Uterus (tissue), 4 donors: ENCODE data around the gene SCNM1. TPM values are rescaled to one million over a fixed set of nuclear protein-coding genes. Genes with fewer than 3 reads are reported as not detected.

Experiments
- DNase-seq, 2 donors: peaks; one replicate each; pipeline ENCODE4 v3.0.0-alpha.2; 2019 to 2020
- H3K27ac ChIP-seq, 2 donors: fragments of 200-600 bp; sonication (generic); 1 replicate in 1 of 2; 2 replicates in 1 of 2; pipeline ENCODE4 v1.5.1; 2016 to 2018
- H3K27me3 ChIP-seq, 2 donors: fragments of 200-600 bp; sonication (generic); one replicate each; pipeline ENCODE4 v1.5.1; 2018 to 2019; ENCODE audit warnings: control low read depth in 1 of 2
- H3K36me3 ChIP-seq, 2 donors: fragments of 200-600 bp; sonication (generic); one replicate each; pipeline ENCODE4 v1.5.1; 2019; ENCODE audit warnings: control low read depth in 1 of 2
- H3K4me1 ChIP-seq, 2 donors: fragments of 200-600 bp; sonication (generic); one replicate each; pipeline ENCODE4 v1.5.1; 2018 to 2019; ENCODE audit warnings: control low read depth in 1 of 2
- H3K4me3 ChIP-seq, 2 donors: fragments of 200-600 bp; sonication (generic); 1 replicate in 1 of 2; 2 replicates in 1 of 2; pipeline ENCODE4 v1.5.1; 2018 to 2019; ENCODE audit warnings: mild to moderate bottlenecking in 1 of 2
- H3K9me3 ChIP-seq, 2 donors: fragments of 200-600 bp; sonication (generic); one replicate each; pipeline ENCODE4 v1.5.1; 2019; ENCODE audit warnings: control low read depth in 1 of 2
- POLR2A ChIP-seq, 2 donors: fragments of 450-650 bp; IDR thresholded peaks; one replicate each; pipeline ENCODE4 v1.6.1; 2016; ENCODE audit warnings: antibody characterized with exemption in 2 of 2, mild to moderate bottlenecking in 1 of 2, moderate library complexity in 1 of 2
- intact Hi-C: fragments of 100-400 bp; cut with DNase I; formaldehyde crosslinking; loops from one replicate; pipeline ENCODE4 v1.15.1; 2023; ENCODE audit warnings: low total_unique reads
- total RNA-seq, 4 donors: library from RNA; depleted of rRNA in 3 of 4; stranded (reverse); fragments of >200 nt in 3 of 4; gene quantifications; one replicate each; pipeline versions ENCODE4 v1.1.0 to v1.2.4, GENCODE V29; 2014 to 2023
- TF ChIP-seq, protein P1 (sequence below), 4 experiments: fragments of 200-600 bp in 2 of 4; fragments of 450-650 bp in 2 of 4; sonication (generic) in 2 of 4; IDR thresholded peaks; one replicate each; pipeline ENCODE4 v1.5.1; 2016 to 2019; ENCODE audit warnings: antibody characterized with exemption in 4 of 4, mild to moderate bottlenecking in 2 of 4, moderate library complexity in 1 of 4
- donor health status: DM: yes; HTN: yes; CAD: no.

The SCNM1 gene
- total RNA-seq, 4 donors from 2014 or later = 3.2 to 186 (median 21.3) TPM

DNA sequence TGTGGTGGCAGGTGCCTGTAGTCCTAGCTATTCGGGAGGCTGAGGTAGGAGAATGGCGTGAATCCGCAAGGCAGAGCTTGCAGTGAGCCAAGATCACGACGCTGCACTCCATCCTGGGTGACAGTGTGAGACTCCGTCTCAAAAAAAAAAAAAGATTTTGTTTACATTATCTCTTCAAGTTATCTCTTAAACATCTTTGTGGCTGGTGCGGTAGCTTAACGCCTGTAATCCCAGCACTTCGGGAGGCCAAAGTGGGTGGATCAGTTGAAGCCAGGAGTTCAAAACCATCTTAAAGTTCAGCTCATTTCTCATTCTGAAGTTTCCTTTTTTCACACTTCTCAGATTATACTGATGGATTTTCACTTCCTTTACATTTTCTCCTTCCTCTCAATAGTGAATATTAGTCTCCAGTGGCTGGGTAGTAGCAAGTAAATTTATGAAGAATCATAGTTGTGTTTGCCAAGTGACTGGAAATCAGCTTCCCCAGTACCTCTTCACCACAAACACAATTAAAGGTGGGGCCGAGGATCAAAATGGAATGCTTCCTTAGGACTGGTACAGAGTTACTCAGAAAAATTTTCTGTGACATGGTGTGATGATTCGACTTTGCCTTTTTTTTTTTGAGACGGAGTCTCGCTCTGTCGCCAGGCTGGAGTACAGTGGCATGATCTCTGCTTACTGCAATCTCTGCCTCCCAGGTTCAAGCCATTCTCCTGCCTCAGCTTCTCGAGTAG lies 46.2 kb downstream of the SCNM1 start:
- H3K4me1 ChIP-seq = no peaks in the 10 kb centered on the region
- TF ChIP-seq POLR2A (IDR thresholded peaks at IDR 0.05) = no peak
- TF ChIP-seq, protein P1, sequence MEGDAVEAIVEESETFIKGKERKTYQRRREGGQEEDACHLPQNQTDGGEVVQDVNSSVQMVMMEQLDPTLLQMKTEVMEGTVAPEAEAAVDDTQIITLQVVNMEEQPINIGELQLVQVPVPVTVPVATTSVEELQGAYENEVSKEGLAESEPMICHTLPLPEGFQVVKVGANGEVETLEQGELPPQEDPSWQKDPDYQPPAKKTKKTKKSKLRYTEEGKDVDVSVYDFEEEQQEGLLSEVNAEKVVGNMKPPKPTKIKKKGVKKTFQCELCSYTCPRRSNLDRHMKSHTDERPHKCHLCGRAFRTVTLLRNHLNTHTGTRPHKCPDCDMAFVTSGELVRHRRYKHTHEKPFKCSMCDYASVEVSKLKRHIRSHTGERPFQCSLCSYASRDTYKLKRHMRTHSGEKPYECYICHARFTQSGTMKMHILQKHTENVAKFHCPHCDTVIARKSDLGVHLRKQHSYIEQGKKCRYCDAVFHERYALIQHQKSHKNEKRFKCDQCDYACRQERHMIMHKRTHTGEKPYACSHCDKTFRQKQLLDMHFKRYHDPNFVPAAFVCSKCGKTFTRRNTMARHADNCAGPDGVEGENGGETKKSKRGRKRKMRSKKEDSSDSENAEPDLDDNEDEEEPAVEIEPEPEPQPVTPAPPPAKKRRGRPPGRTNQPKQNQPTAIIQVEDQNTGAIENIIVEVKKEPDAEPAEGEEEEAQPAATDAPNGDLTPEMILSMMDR (IDR thresholded peaks at IDR 0.05) = no peak
- H3K27ac ChIP-seq = no peak overlapping the region
- no peaks in the 10 kb centered on the region for H3K27me3 ChIP-seq
- intact Hi-C loops = no loop called here
- DNase-seq = no peak
- no peaks in the 10 kb centered on the region for H3K9me3 ChIP-seq
- H3K4me3 ChIP-seq = no peak overlapping the region
- H3K36me3 ChIP-seq = no peaks in the 10 kb centered on the region

DNA sequence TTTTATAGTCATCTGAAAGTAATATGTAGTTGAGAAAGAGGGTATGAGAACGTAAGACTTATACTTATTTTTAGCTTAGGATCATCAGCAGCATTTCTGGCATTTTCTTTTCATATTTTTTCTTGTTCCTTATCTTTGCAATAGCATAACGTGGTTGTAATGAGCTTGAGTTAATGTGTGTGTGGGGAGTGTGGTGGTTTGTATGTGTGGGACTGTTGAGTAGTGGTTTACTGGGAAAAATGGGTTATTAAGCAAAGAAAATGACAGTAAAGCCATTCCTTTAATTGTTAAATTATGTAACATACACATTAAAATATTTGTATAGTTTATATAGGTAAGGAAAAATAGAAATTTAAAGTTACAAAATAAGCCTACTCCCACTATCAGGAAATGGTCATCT lies 47.6 kb downstream of the SCNM1 start:
- H3K27ac ChIP-seq = no peak overlapping the region
- H3K4me1 ChIP-seq = no peaks in the 10 kb centered on the region
- intact Hi-C loops = no loop called here
- H3K4me3 ChIP-seq = no peak overlapping the region
- H3K27me3 ChIP-seq = no peaks in the 10 kb centered on the region
- DNase-seq = no peak
- no peaks in the 10 kb centered on the region for H3K9me3 ChIP-seq
- TF ChIP-seq, protein P1 (IDR thresholded peaks at IDR 0.05) = no peak
- no peaks in the 10 kb centered on the region for H3K36me3 ChIP-seq

Other genes with a start within 250 kb of the SCNM1 start
- 10 to 100 TPM; 21.8 to 63.2 (median 54.4) TPM for gene SETDB1, start 239.8 kb upstream of the SCNM1 start, total RNA-seq
- 100 to 1,000 TPM in 3 of 4 donors, 10 to 100 TPM in 1; 74.9 to 191 (median 147) TPM for gene CERS2, start 191.3 kb upstream of the SCNM1 start, total RNA-seq
- 10 to 100 TPM in 1 of 4 donors, 1 to 10 TPM in 3; 2.3 to 54.3 (median 6.2) TPM for gene ANXA9, start 183.9 kb upstream of the SCNM1 start, total RNA-seq
- 10 to 100 TPM in 3 of 4 donors, 1 to 10 TPM in 1; 10.0 to 37.7 (median 24.6) TPM for gene MINDY1, start 159.2 kb upstream of the SCNM1 start, total RNA-seq
- gene PRUNE1, start 157.7 kb upstream of the SCNM1 start, total RNA-seq = 10 to 100 TPM in 3 of 4 donors, 1 to 10 TPM in 1; 10.0 to 26.4 (median 20.1) TPM
- gene BNIPL, start 129.6 kb upstream of the SCNM1 start, total RNA-seq = under 1 TPM in 2 of 4 donors, not detected in 2; 0.24 to 0.55 TPM
- gene C1orf56, start 118.4 kb upstream of the SCNM1 start, total RNA-seq = 1 to 10 TPM in 3 of 4 donors, under 1 TPM in 1; 0.59 to 8.5 (median 3.8) TPM
- gene CDC42SE1, start 106.5 kb upstream of the SCNM1 start, total RNA-seq = 10 to 100 TPM; 21.5 to 80.8 (median 39.4) TPM
- gene MLLT11, start 105.7 kb upstream of the SCNM1 start, total RNA-seq = 10 to 100 TPM in 1 of 4 donors, 1 to 10 TPM in 3; 1.3 to 10.6 (median 5.6) TPM
- 100 to 1,000 TPM in 1 of 4 donors, 10 to 100 TPM in 2, 1 to 10 TPM in 1; 7.4 to 285 (median 21.2) TPM for gene GABPB2, start 95.4 kb upstream of the SCNM1 start, total RNA-seq
- 10 to 100 TPM in 2 of 4 donors, 1 to 10 TPM in 1, under 1 TPM in 1; 0.88 to 31.3 (median 10.4) TPM for gene SEMA6C, start 19.5 kb upstream of the SCNM1 start, total RNA-seq
- gene TNFAIP8L2, start 9.5 kb upstream of the SCNM1 start, total RNA-seq = 10 to 100 TPM in 1 of 4 donors, 1 to 10 TPM in 3; 1.0 to 27.1 (median 3.1) TPM
- 10 to 100 TPM in 2 of 4 donors, 1 to 10 TPM in 2; 6.4 to 32.9 (median 11.1) TPM for gene LYSMD1, start 242 bp upstream of the SCNM1 start, total RNA-seq
- gene TMOD4, start 9.8 kb downstream of the SCNM1 start, total RNA-seq = under 1 TPM in 1 of 4 donors, not detected in 3; 0.26 TPM
- gene VPS72, start 24.1 kb downstream of the SCNM1 start, total RNA-seq = 10 to 100 TPM; 22.3 to 53.5 (median 32.7) TPM
- gene PIP5K1A, start 32.4 kb downstream of the SCNM1 start, total RNA-seq = 100 to 1,000 TPM in 2 of 4 donors, 10 to 100 TPM in 2; 66.8 to 240 (median 92.6) TPM
- gene PSMD4, start 88.6 kb downstream of the SCNM1 start, total RNA-seq = 100 to 1,000 TPM in 1 of 4 donors, 10 to 100 TPM in 3; 73.5 to 114 (median 89.1) TPM
- 10 to 100 TPM in 2 of 4 donors, 1 to 10 TPM in 2; 6.4 to 31.9 (median 10.9) TPM for gene ZNF687, start 116.2 kb downstream of the SCNM1 start, total RNA-seq
- 100 to 1,000 TPM in 1 of 4 donors, 10 to 100 TPM in 3; 15.9 to 155 (median 44.1) TPM for gene PI4KB, start 161.3 kb downstream of the SCNM1 start, total RNA-seq
- 10 to 100 TPM; 22.9 to 66.4 (median 34.1) TPM for gene RFX5, start 181.1 kb downstream of the SCNM1 start, total RNA-seq
- 100 to 1,000 TPM in 1 of 4 donors, 10 to 100 TPM in 3; 38.2 to 108 (median 61.6) TPM for gene SELENBP1, start 206.6 kb downstream of the SCNM1 start, total RNA-seq
- 100 to 1,000 TPM; 192 to 336 (median 244) TPM for gene PSMB4, start 233.4 kb downstream of the SCNM1 start, total RNA-seq